SH-SY5Y (cell line): ENCODE results near the gene STAMBPL1.

Experiments used
- GATA2 ChIP-seq: IDR thresholded peaks from 2 replicates; pipeline ENCODE4 v1.6.1; 2011; ENCODE audit warnings: mild to moderate bottlenecking, low read depth, low read length
- GATA3 ChIP-seq: IDR thresholded peaks from 2 replicates; pipeline ENCODE4 v1.6.1; 2011; ENCODE audit warnings: low read depth, mild to moderate bottlenecking, low read length, moderate library complexity

STAMBPL1 gene

DNA sequence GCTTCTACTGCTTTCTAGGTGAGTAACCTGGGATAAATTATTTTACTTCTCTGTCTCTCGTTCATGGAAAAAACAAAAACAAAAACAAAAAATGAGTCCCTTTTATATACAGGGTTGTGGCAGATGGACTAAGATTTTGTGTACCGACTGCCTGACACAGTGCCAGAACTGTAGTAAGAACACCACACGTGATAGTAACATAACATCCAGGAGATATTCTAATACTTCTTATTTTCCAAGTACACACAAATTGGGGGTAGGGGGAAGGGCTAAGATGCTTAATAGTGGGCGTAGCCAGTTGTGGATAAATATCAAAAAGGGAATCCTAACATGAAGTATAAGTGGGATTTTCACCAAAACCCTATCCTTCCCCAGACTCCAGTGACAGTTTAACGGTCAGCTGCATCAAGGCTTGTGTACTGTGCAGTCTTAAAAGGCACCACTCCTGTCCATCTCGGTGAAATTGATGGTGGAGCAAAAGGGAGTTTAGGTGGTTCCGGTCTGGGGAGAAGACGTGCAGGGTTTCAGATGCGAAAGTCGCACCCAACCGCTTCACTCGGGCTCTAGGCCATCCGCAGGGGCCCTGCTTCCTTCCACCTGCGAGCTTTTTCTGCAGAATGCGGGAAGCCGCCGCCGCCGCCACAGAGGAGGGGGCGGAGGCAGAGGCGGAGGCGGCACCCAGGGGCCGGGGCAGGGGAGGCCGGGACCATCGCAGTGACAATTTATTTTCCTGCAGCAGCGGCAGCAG is at the start of gene STAMBPL1:
Gene STAMBPL1 (plus strand): TSS at position 712 of the 748 bp plus-strand sequence. CDS start 21,464 bp downstream, outside the sequence.
- TF ChIP-seq GATA2, result no peak
- no peak for TF ChIP-seq GATA3

DNA sequence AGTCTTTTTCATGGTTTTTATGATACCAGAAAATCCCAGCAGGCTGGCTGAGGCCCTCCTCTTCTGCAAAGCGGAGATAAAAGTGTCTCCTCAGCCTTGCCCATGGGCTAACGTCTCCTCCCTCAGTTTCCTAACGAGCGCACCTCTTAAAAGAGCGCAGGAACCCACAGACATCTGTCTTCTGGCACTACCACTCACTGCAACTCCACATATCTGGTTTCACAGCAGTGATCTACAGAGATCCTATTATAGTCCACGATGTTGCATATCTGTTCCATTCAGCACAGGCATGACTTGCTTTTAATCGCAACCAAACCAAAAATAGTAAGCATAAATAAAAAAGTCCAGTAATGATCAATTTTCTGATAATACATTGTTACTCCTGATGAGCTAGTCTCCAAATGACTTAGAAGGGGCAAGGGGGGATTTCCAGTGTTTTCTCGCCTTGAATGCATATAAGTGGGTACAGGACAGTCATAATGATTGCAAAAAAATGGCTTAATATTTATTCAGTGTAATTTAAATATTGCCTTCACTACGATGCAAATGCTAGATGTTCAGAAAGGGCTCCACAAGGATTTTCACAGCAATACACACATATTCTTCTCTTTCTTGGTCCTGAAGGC is 49.3 kb upstream of the STAMBPL1 start:
- TF ChIP-seq GATA2 (no peak), GATA3 (no peak)

DNA sequence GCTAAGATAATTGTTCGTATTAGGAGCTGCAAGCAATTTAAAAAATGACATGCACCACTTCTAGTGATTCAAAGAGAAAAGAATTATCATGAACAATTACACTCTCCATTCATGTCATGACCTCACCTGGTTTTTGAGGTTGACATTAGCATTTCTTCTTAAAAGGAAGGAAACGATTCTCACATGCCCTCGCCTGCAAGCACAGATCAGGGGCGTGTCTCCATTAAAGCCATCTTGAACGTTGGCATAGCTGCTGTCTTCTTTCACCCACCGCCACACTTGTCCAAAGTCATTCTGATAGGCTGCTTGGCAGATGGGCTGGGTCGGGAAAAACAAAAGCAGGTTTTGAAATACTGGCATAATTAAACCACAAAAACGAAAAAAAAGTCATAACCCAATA is 48.3 kb upstream of the STAMBPL1 start:
- TF ChIP-seq GATA3 (no peak), GATA2 (no peak)

DNA sequence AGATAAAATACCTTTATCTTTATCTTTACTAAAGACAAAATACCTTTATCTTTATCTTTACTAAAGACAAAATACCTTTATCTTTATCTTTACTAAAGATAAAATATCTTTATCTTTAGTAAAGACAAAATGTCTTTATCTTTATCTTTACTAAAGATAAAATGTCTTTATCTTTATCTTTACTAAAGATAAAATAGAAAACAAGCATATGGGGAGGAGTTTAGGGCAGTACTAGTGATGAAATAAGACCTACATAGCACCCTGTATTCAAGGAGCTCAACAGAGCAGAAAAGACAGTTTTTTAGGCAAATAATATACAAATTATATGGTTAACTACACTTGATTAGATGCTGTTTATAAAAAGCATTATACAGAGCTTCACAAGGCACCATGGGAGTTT is 47.7 kb upstream of the STAMBPL1 start:
- TF ChIP-seq GATA2, result no peak
- no peak for TF ChIP-seq GATA3

DNA sequence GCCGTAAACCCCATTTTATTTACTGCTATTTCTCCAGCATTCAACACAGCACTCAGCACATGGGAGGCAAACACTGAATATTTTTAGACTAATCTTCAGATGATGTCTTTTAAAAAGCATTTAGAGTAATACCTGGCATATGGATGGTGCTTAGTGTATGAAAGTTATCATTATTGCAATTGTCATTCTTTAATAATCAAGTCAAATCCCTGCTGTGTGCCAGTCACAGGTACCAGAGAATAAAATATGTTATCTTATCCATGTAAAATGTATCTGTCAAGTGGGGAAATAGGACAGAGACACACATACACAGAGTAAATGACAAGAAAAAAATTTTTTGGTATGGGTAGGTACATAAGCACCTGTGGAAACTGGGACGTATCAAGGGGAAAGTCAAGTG is 46.9 kb upstream of the STAMBPL1 start:
- TF ChIP-seq GATA3 (no peak), GATA2 (no peak)

DNA sequence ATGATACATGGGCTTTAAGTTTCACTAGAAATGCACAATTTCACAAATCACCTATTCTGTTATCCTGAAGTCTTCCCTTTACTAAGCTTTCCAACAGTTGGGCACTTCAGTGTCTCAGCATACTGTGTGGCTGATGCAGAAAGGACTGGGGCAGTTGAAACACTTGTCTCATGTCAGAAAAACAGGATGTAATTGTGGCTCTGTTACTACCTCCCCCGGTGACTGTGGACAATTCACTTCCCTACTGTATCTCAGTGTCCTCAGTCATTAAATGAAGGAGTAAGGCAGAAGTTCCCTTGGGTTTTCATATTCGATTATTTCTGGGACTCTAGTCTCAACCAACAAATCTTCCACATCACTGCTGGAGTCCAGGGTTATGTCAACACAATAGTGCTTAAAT is 46.3 kb upstream of the STAMBPL1 start:
- no peak for TF ChIP-seq GATA3
- no peak for TF ChIP-seq GATA2

DNA sequence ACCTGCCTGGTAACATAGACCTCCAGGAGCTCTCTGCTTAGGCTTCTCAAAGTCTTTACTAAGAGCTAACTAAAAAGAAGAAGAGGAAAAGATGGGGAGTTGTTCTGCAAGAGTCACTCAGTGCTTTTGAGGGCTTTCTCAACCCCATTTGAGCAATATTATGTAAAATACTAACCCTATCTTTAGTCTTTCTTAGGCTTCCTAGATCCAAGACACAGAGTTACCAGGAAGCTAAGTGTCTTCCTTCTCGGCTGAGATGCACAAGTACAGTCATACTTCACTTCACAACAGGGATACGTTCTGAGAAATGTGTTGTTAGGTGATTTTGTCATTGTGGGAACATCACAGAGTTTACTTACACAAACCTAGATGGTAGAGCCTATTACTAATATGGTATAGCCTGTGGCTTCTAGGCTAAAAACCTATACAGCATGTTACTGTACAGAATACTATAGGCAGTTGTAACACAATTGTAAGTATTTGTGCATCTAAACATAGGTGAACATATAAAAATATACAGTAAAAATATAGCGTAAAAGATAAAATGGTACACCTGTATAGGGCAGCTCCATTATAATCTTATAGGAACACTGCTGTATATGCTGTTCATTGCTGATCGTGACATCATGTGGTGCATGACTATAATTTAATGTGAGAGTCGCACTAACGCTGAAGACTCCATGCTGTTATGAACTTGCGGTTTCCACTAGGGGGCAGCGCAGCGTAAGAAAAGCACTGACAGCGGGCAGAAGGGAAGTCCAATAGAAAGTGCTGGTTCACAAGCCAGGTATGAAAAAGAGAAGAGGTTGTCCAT is 44.7 kb upstream of the STAMBPL1 start:
- TF ChIP-seq GATA3 (no peak), GATA2 (no peak)

DNA sequence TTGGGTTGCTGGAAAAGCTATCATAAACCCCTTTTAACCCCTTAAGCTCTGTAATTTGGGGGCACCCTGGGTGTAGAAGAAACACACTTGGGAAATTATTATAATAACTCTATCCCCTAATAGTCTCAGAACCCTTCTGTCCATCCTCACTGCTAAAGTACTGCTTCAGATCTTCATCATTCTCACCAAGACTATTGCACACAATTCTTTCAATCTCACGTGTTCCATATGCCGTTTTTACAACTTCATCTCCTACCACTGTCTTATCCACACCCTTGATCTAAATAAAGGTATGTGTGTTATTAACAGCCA is 44.2 kb upstream of the STAMBPL1 start:
- no peak for TF ChIP-seq GATA2
- no peak for TF ChIP-seq GATA3

DNA sequence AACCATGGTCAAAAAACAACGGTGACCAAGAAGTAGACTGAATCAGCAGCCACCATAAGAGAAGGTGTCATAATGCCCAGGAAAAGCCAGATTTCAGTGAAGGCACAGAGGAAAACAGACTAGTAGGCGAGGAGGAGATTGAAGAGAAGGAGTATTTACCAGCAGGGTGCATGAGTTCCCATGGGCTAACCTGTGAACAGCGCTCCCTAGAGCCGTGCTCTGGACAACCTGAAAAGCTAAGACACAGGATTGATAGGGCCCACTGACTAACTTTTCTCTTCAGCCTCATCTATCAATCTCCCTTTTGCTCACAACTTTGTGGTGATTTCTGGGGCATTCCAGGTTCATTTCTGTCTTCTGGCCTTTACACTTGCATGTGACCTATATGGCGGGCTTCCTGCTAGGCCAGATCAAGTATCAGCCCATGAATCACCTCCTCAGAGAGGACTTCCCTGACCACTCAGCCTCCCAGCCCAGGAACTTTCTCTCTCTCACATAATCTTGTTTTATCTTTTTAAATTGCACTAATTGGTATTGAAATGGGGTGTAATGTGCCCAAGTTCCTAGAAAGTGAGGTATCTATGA is 41.2 kb upstream of the STAMBPL1 start:
- no peak for TF ChIP-seq GATA2

DNA sequence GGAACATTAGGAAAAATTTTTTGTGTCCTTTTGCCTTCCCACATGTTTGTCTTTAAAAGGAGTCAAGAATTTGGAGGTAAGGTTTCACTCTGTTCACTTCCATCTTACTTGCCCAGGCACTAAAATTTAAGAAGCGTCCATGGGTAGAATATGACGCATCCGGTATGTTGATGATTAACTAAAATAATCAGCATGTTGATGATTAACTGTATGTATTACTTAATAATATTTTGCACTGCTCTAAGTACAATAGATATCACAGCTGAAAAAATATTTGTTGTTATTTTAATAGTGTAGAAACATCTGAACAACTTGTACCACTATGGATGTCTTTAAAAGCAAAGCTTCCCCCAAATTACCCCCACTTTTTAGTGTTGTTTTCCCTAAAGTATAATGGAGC is 39.9 kb upstream of the STAMBPL1 start:
- TF ChIP-seq GATA3 (no peak), GATA2 (no peak)

DNA sequence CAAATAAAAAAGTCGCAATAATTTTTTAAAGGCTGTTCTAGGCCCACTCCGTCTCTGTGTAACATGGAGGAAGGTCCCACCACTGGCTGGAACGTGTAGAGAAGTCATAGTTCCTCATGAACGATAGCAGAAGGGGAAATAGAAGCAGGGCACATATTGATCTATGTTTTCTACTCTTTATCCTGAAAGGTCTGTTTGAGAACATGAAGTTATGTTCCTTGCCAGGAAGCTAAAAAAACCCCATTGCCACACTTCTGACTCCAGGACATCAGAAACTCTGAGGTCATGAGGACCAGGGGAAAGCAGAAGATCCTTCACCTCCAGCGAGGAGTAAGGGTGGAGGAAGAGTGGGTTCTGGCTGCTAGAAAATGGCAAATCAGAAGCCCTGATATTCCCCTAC is 39.2 kb upstream of the STAMBPL1 start:
- no peak for TF ChIP-seq GATA3
- TF ChIP-seq GATA2, result no peak

DNA sequence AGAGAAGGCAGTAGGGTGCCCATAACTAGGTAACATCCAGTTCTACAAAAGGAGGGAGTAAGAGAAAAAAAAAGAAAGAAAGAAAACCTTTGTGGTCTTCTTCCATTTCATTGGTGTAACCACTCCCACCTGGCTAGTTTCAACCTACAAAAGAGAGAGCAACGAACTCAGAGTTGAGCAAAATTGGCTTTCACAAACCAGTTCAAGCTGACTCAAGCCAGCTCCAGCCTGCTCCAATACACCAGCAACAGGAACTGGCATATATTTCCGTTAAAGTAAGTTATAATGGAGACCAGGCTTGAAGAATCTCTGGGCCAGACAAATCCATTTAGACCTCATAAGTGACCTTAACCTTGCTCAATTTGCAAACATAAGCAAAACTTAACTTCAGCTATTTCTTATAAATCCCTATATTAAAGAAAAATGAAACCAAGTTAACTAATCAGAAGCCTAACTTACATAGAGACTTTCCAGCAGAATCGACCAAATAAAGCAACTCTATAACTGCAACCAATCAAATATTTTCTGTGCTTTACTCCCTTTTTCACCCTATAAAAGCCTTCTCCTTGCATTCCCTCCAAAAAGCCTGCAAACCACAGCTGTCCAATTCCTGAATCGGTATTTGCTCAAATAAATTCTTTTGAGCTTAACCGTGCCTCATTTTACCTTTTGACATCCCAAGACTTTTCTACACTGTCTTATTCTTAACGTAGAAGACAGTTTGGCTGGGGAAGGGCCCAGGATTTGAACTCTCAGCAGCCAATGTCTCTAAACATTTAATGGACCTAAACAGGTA is 38.5 kb upstream of the STAMBPL1 start:
- TF ChIP-seq GATA3, result no peak
- TF ChIP-seq GATA2, result no peak

DNA sequence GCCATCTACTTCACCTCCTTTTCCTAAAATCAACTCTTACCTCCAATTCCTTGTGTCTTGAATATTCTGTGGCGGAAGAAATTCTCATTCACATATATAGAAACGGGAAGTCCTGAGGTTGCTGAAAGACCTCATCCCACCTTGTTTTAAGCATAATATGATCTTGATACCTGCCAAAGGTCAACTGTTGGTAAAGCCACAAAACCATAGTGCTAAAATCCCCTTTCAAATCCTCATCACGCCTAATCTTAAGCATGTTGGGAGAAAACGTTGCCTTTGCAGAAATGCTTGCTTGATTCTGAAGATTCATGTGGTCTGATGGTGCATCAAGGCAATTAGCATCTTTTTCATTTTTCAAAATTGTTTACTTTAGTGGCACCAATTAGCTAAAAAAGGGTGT is 36.9 kb upstream of the STAMBPL1 start:
- no peak for TF ChIP-seq GATA2
- TF ChIP-seq GATA3, result no peak

DNA sequence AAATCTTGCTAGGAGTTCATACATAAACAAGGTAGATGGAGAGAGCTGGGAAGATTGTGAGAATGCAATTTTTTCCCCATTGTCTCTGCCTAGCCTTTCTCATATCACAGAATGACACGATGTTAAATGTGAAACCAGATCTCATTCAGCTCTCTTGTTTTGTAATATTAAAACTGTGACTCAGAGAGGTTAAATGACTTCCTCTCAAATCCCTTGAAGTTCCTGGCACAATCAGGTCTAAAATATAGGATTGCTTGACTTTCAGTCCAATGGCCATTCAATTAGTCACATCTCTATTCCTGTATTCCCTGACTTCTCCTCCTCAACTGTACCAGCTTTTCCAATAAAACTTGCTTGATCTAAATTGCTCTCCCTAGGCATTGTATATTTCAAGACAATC is 31.5 kb upstream of the STAMBPL1 start:
- TF ChIP-seq GATA2, result no peak
- TF ChIP-seq GATA3, result no peak
